ENCODE data around the gene BAG3.

DNA sequence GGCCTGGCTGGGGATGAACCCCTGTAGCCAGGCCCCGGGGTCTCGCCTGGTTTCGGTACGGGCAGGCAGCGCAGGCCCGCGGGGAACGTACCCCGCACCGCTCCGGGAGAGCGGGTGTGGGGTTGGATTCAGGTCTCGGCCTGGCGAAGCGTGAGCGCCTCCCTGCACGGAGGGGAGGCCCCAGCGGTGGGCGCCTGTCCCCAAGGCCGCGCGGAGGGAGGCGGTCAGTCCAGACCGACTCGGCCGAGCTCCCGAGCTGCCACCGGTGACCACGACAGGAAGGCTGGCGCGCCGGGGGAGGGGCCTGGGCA is 74.3 kb downstream of the BAG3 start:
- TF ChIP-seq, protein P1, sequence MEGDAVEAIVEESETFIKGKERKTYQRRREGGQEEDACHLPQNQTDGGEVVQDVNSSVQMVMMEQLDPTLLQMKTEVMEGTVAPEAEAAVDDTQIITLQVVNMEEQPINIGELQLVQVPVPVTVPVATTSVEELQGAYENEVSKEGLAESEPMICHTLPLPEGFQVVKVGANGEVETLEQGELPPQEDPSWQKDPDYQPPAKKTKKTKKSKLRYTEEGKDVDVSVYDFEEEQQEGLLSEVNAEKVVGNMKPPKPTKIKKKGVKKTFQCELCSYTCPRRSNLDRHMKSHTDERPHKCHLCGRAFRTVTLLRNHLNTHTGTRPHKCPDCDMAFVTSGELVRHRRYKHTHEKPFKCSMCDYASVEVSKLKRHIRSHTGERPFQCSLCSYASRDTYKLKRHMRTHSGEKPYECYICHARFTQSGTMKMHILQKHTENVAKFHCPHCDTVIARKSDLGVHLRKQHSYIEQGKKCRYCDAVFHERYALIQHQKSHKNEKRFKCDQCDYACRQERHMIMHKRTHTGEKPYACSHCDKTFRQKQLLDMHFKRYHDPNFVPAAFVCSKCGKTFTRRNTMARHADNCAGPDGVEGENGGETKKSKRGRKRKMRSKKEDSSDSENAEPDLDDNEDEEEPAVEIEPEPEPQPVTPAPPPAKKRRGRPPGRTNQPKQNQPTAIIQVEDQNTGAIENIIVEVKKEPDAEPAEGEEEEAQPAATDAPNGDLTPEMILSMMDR (conservative IDR thresholded peaks at IDR 0.05; ENCODE audit: low read depth, low read length): no peak
- TF ChIP-seq CEBPB (IDR thresholded peaks at IDR 0.05; ENCODE audit: low read depth, low read length): no peak
